Cardiac fibroblast (primary cell): Measurements from ENCODE around the gene ALDH4A1.

Experiments
- DNase-seq, 2 donors: peaks; one replicate each; pipeline versions ENCODE4 v3.0.0 to v3.0.0-alpha.2; 2010; ENCODE audit warnings: low read depth in 2 of 2
- H3K4me3 ChIP-seq, 2 donors: replicated peaks in 1 of 2; 1 replicate in 1 of 2; 2 replicates in 1 of 2; pipeline ENCODE4 v1.5.1; 2011; ENCODE audit warnings: low read depth in 2 of 2, low read length in 2 of 2, mild to moderate bottlenecking in 2 of 2, moderate library complexity in 1 of 2
- CTCF ChIP-seq: IDR thresholded peaks from one replicate; pipeline ENCODE4 v1.5.1; 2011; ENCODE audit warnings: low read depth, mild to moderate bottlenecking, low read length, inconsistent platforms

Gene ALDH4A1

GRCh38 chr1:18938707-18939070 lies 36.3 kb upstream of the ALDH4A1 start:
- no peak for DNase-seq
- TF ChIP-seq CTCF = no peak
- H3K4me3 ChIP-seq = no peak overlapping the region

- TF ChIP-seq CTCF = no peak
- DNase-seq = no peak
- no peak overlapping the region for H3K4me3 ChIP-seq
Measured at GRCh38 chr1:18938008-18938706, 35.8 kb upstream of the ALDH4A1 start.

- no peak for DNase-seq
- no peak overlapping the region for H3K4me3 ChIP-seq
- no peak for TF ChIP-seq CTCF
Measured at GRCh38 chr1:18937539-18937938, 35.2 kb upstream of the ALDH4A1 start.

- no peak for DNase-seq
- no peak overlapping the region for H3K4me3 ChIP-seq
- TF ChIP-seq CTCF = no peak
Measured at GRCh38 chr1:18936814-18937481, 34.6 kb upstream of the ALDH4A1 start.

GRCh38 chr1:18936471-18936813 lies 34.1 kb upstream of the ALDH4A1 start:
- DNase-seq = no peak
- no peak for TF ChIP-seq CTCF
- H3K4me3 ChIP-seq = no peak overlapping the region

- no peak overlapping the region for H3K4me3 ChIP-seq
- no peak for TF ChIP-seq CTCF
- DNase-seq = no peak
Measured at GRCh38 chr1:18934205-18935000, 32.0 kb upstream of the ALDH4A1 start.
